ENCODE results near the gene MYLK.

The MYLK gene

GRCh38 chr3:123791898-123792297 is 92.2 kb downstream of the MYLK start:
- peak; percentile 33 for DNase-seq

DNA sequence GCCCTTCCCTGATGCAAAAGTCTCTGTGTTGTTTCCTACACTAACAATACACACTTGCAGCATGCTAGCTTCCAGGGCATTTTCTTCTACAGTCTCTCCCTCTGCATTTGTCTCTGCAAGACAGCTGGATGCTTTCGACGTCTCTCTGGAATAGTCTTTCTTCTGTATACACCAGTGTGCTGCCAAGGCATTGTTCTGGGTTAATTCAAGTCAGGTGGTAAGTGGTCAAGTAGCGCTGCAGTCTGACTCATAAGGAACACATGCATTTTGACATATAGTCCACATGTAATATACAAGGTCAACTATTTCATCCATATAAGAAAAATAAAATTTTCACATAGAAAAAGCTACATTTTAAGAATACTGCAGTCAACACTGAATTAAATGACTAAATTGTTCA is 92.7 kb downstream of the MYLK start:
- peak; percentile 56 for DNase-seq

DNA sequence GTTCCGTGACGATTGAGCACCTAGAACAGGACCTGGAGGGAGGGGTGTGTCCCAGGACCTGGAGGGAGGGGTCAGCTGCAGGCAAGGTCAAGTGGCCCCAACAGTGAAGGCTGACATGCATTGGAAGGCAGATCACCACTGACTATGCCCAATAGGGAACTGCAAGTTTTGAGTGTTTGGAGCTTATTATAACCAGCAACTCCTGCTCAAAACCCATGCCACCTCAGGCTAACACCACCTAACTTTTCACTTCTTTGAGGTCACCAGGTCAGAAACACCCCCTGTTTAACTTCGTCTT is 93.1 kb downstream of the MYLK start:
- DNase-seq: no peak

- peak; percentile 59 for DNase-seq
Measured at GRCh38 chr3:123790254-123791072, 93.7 kb downstream of the MYLK start.

GRCh38 chr3:123789760-123790159 is 94.4 kb downstream of the MYLK start:
- DNase-seq: peak; percentile 90

DNA sequence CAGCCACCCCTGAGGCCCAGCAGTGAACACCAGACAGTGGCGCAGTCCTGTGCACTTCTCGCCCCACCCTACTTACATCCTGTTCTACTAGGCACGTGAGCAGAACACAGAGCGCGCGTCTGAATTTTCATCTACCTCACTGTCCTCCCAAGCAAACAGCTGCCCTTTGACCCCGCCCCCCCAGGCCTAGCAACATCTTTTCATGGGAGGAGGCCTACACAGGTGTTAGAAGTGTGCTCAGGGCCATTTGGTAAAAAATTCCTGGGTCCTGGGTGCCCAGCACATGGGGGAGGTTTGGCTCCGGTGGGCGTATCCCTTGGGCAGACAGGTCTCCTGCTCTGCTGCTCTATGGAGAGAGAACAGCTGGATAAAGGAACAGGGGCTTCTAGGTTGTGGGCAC is 95.0 kb downstream of the MYLK start:
- DNase-seq: no peak

- DNase-seq: peak; percentile 85
Measured at GRCh38 chr3:123788710-123789109, 95.4 kb downstream of the MYLK start.

DNA sequence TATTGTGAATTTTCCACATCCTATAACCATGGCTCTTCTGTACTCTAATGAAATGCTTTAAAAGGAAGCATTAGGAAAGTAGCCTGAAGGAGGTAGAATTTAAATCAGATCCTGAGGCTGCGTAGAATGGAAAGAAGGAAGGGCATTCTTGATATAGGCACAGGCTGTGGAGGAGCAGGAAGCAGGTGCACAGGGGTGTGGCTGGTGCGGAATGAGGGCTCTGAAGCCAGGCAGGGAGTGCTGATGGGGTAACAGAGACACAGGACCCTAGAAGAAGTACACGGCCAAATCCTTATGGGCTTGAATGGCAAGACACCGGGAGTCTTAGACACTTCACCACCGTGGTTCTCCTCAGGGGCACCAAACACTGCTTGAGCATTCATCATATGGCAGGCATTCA is 97.0 kb downstream of the MYLK start:
- DNase-seq: no peak

- no peak for DNase-seq
Measured at GRCh38 chr3:123785602-123786001, 98.5 kb downstream of the MYLK start.

- DNase-seq: no peak
Measured at GRCh38 chr3:123783811-123784210, 100.3 kb downstream of the MYLK start.

DNA sequence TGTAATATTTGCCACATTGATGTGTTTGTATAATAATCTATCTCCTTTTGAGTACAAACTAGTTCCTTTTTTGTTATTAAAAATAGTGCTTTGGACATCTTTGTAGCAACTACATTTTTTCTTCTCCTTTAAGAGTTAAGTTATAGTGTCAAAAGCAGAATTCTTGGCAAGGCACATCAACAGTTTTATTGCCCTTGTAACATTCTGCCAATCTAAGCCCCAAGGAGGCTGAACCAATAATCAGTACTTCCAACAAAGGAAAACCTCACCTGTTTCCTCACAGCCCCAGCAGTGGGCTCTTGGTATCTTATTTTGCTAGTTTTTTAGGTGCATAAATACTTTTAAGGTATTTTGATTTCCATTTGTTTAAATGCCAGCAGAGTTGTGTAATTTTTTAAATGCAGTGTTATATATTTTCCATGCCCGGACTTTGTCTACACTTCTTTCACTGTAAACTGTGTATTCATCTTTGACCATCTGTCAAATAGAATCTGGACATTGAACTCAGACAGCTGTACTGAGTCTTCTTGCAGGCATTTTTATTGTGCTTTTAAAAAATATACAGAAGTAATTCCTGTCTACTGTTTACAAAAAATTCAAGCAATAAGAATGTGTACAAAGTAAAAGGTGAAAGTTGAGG is 101.0 kb downstream of the MYLK start:
- DNase-seq: no peak

- DNase-seq: no peak
Measured at GRCh38 chr3:123782488-123782887, 101.6 kb downstream of the MYLK start.

- peak; percentile 54 for DNase-seq
Measured at GRCh38 chr3:123781571-123782275, 102.4 kb downstream of the MYLK start.

GRCh38 chr3:123781138-123781537 is 103.0 kb downstream of the MYLK start:
- no peak for DNase-seq

DNA sequence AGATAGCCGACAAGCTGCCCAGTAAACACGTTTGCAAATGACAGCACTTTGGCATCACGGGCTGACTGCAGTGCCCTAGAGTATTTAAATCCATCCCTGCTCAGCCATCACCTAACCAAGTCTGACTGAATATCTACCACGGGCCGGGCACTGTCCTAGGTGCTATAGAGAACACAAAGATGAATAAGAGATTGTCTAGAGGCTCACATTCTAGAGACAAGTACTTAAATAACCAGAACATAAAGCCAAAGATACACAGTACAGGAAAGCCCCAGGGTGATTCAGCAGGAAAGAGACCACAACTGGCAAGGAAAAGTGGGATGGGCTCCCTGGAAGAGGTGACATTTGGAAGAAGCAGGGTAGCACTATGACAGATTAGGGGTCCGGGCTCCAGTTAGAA is 103.5 kb downstream of the MYLK start:
- DNase-seq: no peak

- DNase-seq: no peak
Measured at GRCh38 chr3:123779655-123780231, 104.4 kb downstream of the MYLK start.

DNA sequence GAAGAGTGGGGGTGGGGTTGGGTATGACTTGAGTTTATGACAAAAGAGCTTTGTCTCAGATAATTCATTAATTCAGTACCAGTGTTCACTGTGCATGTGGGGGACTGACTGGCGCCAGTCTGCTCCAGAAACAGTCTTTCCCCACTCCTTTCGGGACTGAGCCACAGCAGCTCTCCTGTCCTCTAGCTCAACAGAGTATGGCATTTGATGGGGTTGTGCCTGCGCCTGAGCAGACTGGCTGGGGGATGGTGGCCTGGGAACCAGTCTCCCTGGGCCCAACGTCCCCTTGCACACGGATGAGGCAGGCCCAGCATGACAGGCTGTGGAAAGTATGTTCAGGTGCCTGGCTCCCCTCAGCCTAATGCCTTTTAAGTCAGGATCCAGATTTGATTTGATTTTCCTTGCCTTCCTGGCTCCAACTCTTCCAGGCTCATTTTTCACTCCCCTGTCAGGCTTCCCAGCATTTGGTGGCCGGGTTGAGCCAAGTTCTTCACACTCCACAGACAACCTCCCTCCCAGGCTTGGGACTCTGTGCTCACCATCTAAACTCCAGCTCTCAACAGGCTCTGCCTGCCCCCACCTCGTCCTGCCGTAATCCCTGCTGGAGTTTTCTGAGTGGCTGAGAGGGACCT is 105.0 kb downstream of the MYLK start:
- no peak for DNase-seq

GRCh38 chr3:123778525-123778924 is 105.6 kb downstream of the MYLK start:
- no peak for DNase-seq

- no peak for DNase-seq
Measured at GRCh38 chr3:123776071-123776782, 107.9 kb downstream of the MYLK start.

DNA sequence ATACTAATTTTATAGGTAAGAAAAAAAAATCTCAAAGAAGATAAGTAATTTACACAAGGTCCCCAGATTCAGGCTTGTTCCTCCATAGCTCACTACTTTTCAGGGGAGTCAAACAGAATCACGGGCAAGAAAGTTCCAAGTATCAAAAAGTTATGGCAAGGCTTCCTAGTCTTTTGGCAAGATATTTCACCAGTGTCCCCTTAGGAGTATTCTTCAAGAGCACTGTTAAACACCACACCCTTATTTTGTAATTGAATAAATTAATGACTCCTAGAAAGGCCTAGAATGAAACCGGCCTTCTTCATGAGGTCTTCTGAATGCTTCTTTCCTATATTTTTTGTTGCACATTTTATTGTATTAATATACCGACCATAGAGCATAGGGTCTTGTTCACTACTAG is 109.7 kb downstream of the MYLK start:
- no peak for DNase-seq

- peak; percentile 55 for DNase-seq
Measured at GRCh38 chr3:123773681-123774431, 110.3 kb downstream of the MYLK start.

DNA sequence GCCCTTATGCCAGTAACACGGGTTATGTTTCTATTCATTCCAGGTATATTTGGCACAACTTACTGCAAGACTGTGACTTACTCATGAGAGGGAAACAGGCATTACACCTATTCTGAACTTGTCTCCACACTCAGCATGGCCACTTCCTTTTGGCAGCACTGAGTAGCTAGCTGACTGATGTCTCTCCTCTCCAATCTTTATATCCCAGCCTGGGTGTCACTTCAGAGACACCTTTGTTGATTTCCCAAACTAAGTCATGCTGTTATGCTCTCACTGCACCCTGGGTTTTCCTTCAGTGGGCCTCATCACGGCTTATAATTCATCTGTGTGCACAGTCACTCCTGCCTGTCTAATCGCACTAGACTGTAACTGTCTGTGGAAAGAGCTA is 114.8 kb downstream of the MYLK start:
- no peak for DNase-seq

Data from fibroblast of skin of back (primary cell).